ENCODE results near the gene INPP4B.
"Not testable (repeated sequence)": the region's sequence is repeated elsewhere in the genome, so short reads cannot be mapped to it uniquely, and the experiment has no call there.

The INPP4B gene

GRCh38 chr4:142509881-142510280 is 336.2 kb downstream of the INPP4B start:
- Histone ChIP-seq H3K4me3 (ENCODE audit: low read length) (no peak overlapping the region), H3K36me3 (ENCODE audit: control insufficient read depth, insufficient read depth, low read length, severe bottlenecking) (no peaks in the 10 kb centered on the region), H3K4me1 (ENCODE audit: control insufficient read depth, insufficient read depth, low read length) (peaks cover 6% of the 10 kb centered on the region), H3K9me3 (ENCODE audit: control insufficient read depth, low read length) (no peaks in the 10 kb centered on the region), H3K27me3 (replicated peaks; ENCODE audit: control insufficient read depth, insufficient read depth, low read length) (no peaks in the 10 kb centered on the region), H3K9ac (ENCODE audit: low read length) (no peak overlapping the region)
- DNase-seq (ENCODE audit: low read depth): no peak

GRCh38 chr4:142509381-142509780 is 336.7 kb downstream of the INPP4B start:
- not testable (repeated sequence) for DNase-seq (ENCODE audit: low read depth); H3K9me3 ChIP-seq (ENCODE audit: control insufficient read depth, low read length); H3K9ac ChIP-seq (ENCODE audit: low read length); H3K4me3 ChIP-seq (ENCODE audit: low read length); H3K36me3 ChIP-seq (ENCODE audit: control insufficient read depth, insufficient read depth, low read length, severe bottlenecking); H3K4me1 ChIP-seq (ENCODE audit: control insufficient read depth, insufficient read depth, low read length); H3K27me3 ChIP-seq (replicated peaks; ENCODE audit: control insufficient read depth, insufficient read depth, low read length)

- Histone ChIP-seq H3K9me3 (ENCODE audit: control insufficient read depth, low read length) (no peaks in the 10 kb centered on the region), H3K4me3 (ENCODE audit: low read length) (no peak overlapping the region), H3K27me3 (replicated peaks; ENCODE audit: control insufficient read depth, insufficient read depth, low read length) (no peaks in the 10 kb centered on the region), H3K36me3 (ENCODE audit: control insufficient read depth, insufficient read depth, low read length, severe bottlenecking) (no peaks in the 10 kb centered on the region), H3K4me1 (ENCODE audit: control insufficient read depth, insufficient read depth, low read length) (no peaks in the 10 kb centered on the region), H3K9ac (ENCODE audit: low read length) (no peak overlapping the region)
- no peak for DNase-seq (ENCODE audit: low read depth)
Observed at GRCh38 chr4:142500966-142501365, 345.1 kb downstream of the INPP4B start.

GRCh38 chr4:142497606-142498005 is 348.5 kb downstream of the INPP4B start:
- Histone ChIP-seq H3K36me3 (ENCODE audit: control insufficient read depth, insufficient read depth, low read length, severe bottlenecking) (no peaks in the 10 kb centered on the region), H3K4me1 (ENCODE audit: control insufficient read depth, insufficient read depth, low read length) (no peaks in the 10 kb centered on the region), H3K27me3 (replicated peaks; ENCODE audit: control insufficient read depth, insufficient read depth, low read length) (no peaks in the 10 kb centered on the region), H3K4me3 (ENCODE audit: low read length) (no peak overlapping the region), H3K9me3 (ENCODE audit: control insufficient read depth, low read length) (no peaks in the 10 kb centered on the region), H3K9ac (ENCODE audit: low read length) (no peak overlapping the region)
- DNase-seq (ENCODE audit: low read depth): peak; percentile 26

GRCh38 chr4:142493255-142494110 is 352.6 kb downstream of the INPP4B start:
- H3K9me3 ChIP-seq (ENCODE audit: control insufficient read depth, low read length): no peaks in the 10 kb centered on the region
- H3K36me3 ChIP-seq (ENCODE audit: control insufficient read depth, insufficient read depth, low read length, severe bottlenecking): no peaks in the 10 kb centered on the region
- no peaks in the 10 kb centered on the region for H3K27me3 ChIP-seq (replicated peaks; ENCODE audit: control insufficient read depth, insufficient read depth, low read length)
- H3K4me1 ChIP-seq (ENCODE audit: control insufficient read depth, insufficient read depth, low read length): no peaks in the 10 kb centered on the region
- H3K9ac ChIP-seq (ENCODE audit: low read length): no peak overlapping the region
- H3K4me3 ChIP-seq (ENCODE audit: low read length): no peak overlapping the region
- DNase-seq (ENCODE audit: low read depth): no peak

GRCh38 chr4:142485452-142485851 is 360.6 kb downstream of the INPP4B start:
- H3K9ac ChIP-seq (ENCODE audit: low read length): no peak overlapping the region
- H3K4me1 ChIP-seq (ENCODE audit: control insufficient read depth, insufficient read depth, low read length): no peaks in the 10 kb centered on the region
- no peaks in the 10 kb centered on the region for H3K9me3 ChIP-seq (ENCODE audit: control insufficient read depth, low read length)
- DNase-seq (ENCODE audit: low read depth): no peak
- H3K36me3 ChIP-seq (ENCODE audit: control insufficient read depth, insufficient read depth, low read length, severe bottlenecking): no peaks in the 10 kb centered on the region
- H3K27me3 ChIP-seq (replicated peaks; ENCODE audit: control insufficient read depth, insufficient read depth, low read length): no peaks in the 10 kb centered on the region
- H3K4me3 ChIP-seq (ENCODE audit: low read length): no peak overlapping the region

GRCh38 chr4:142480244-142480643 is 365.9 kb downstream of the INPP4B start:
- Histone ChIP-seq H3K27me3 (replicated peaks; ENCODE audit: control insufficient read depth, insufficient read depth, low read length) (no peaks in the 10 kb centered on the region), H3K4me1 (ENCODE audit: control insufficient read depth, insufficient read depth, low read length) (peaks cover 5% of the 10 kb centered on the region), H3K36me3 (ENCODE audit: control insufficient read depth, insufficient read depth, low read length, severe bottlenecking) (no peaks in the 10 kb centered on the region), H3K4me3 (ENCODE audit: low read length) (no peak overlapping the region), H3K9ac (ENCODE audit: low read length) (no peak overlapping the region), H3K9me3 (ENCODE audit: control insufficient read depth, low read length) (no peaks in the 10 kb centered on the region)
- peak; percentile 19 for DNase-seq (ENCODE audit: low read depth)

- Histone ChIP-seq H3K9me3 (ENCODE audit: control insufficient read depth, low read length) (no peaks in the 10 kb centered on the region), H3K36me3 (ENCODE audit: control insufficient read depth, insufficient read depth, low read length, severe bottlenecking) (no peaks in the 10 kb centered on the region), H3K4me1 (ENCODE audit: control insufficient read depth, insufficient read depth, low read length) (peaks cover 5% of the 10 kb centered on the region), H3K9ac (ENCODE audit: low read length) (no peak overlapping the region), H3K27me3 (replicated peaks; ENCODE audit: control insufficient read depth, insufficient read depth, low read length) (no peaks in the 10 kb centered on the region), H3K4me3 (ENCODE audit: low read length) (no peak overlapping the region)
- DNase-seq (ENCODE audit: low read depth): peak; percentile 79
Observed at GRCh38 chr4:142475663-142476062, 370.4 kb downstream of the INPP4B start.

GRCh38 chr4:142474398-142475087 is 371.6 kb downstream of the INPP4B start:
- H3K9ac ChIP-seq (ENCODE audit: low read length): no peak overlapping the region
- no peak overlapping the region for H3K4me3 ChIP-seq (ENCODE audit: low read length)
- peaks cover 5% of the 10 kb centered on the region for H3K4me1 ChIP-seq (ENCODE audit: control insufficient read depth, insufficient read depth, low read length)
- DNase-seq (ENCODE audit: low read depth): no peak
- H3K27me3 ChIP-seq (replicated peaks; ENCODE audit: control insufficient read depth, insufficient read depth, low read length): no peaks in the 10 kb centered on the region
- no peaks in the 10 kb centered on the region for H3K36me3 ChIP-seq (ENCODE audit: control insufficient read depth, insufficient read depth, low read length, severe bottlenecking)
- H3K9me3 ChIP-seq (ENCODE audit: control insufficient read depth, low read length): no peaks in the 10 kb centered on the region

- no peaks in the 10 kb centered on the region for H3K27me3 ChIP-seq (replicated peaks; ENCODE audit: control insufficient read depth, insufficient read depth, low read length)
- no peak for DNase-seq (ENCODE audit: low read depth)
- H3K4me1 ChIP-seq (ENCODE audit: control insufficient read depth, insufficient read depth, low read length): peaks cover 5% of the 10 kb centered on the region
- H3K36me3 ChIP-seq (ENCODE audit: control insufficient read depth, insufficient read depth, low read length, severe bottlenecking): no peaks in the 10 kb centered on the region
- H3K9me3 ChIP-seq (ENCODE audit: control insufficient read depth, low read length): no peaks in the 10 kb centered on the region
- no peak overlapping the region for H3K4me3 ChIP-seq (ENCODE audit: low read length)
- H3K9ac ChIP-seq (ENCODE audit: low read length): no peak overlapping the region
Observed at GRCh38 chr4:142473960-142474338, 372.2 kb downstream of the INPP4B start.

- Histone ChIP-seq H3K9me3 (ENCODE audit: control insufficient read depth, low read length) (no peaks in the 10 kb centered on the region), H3K9ac (ENCODE audit: low read length) (no peak overlapping the region), H3K4me3 (ENCODE audit: low read length) (no peak overlapping the region), H3K27me3 (replicated peaks; ENCODE audit: control insufficient read depth, insufficient read depth, low read length) (no peaks in the 10 kb centered on the region), H3K36me3 (ENCODE audit: control insufficient read depth, insufficient read depth, low read length, severe bottlenecking) (no peaks in the 10 kb centered on the region), H3K4me1 (ENCODE audit: control insufficient read depth, insufficient read depth, low read length) (peaks cover 5% of the 10 kb centered on the region)
- DNase-seq (ENCODE audit: low read depth): no peak
Observed at GRCh38 chr4:142473218-142473959, 372.7 kb downstream of the INPP4B start.

All from adipocyte (in vitro differentiated cells).